Ovary (tissue), 3 donors: Measurements from ENCODE around the gene RAB40C.

ENCODE experiments used
- CTCF ChIP-seq, 3 donors: fragments of 450-650 bp in 2 of 3; fragments of 200-600 bp in 1 of 3; IDR thresholded peaks; one replicate each; pipeline versions ENCODE4 v1.5.1 to v1.8.0; 2016 to 2022; ENCODE audit warnings: antibody characterized with exemption in 3 of 3, mild to moderate bottlenecking in 1 of 3
- POLR2A ChIP-seq: fragments of 450-650 bp; IDR thresholded peaks from one replicate; pipeline ENCODE4 v1.6.1; 2017; ENCODE audit warnings: antibody characterized with exemption, mild to moderate bottlenecking, moderate library complexity
- donor health status: DM: no; HTN: no; CAD: no.

- TF ChIP-seq CTCF (IDR thresholded peaks at IDR 0.05) = no peak
- no peak for TF ChIP-seq POLR2A
Observed at GRCh38 chr16:606656-607307, 16.9 kb downstream of the RAB40C start.
